Measurements from ENCODE around the gene CD247.
A peak's percentile ranks its signal among the peaks of the same experiment; 100 is the strongest.

The CD247 gene

GRCh38 chr1:167431909-167432650 is 86.2 kb downstream of the CD247 start:
- DNase-seq, result no peak

GRCh38 chr1:167431261-167431908 is 86.9 kb downstream of the CD247 start:
- no peak for DNase-seq

GRCh38 chr1:167430849-167431242 is 87.5 kb downstream of the CD247 start:
- no peak for DNase-seq

- DNase-seq, result no peak
Measured at GRCh38 chr1:167430134-167430848, 88.0 kb downstream of the CD247 start.

- no peak for DNase-seq
Measured at GRCh38 chr1:167429612-167430011, 88.7 kb downstream of the CD247 start.

- no peak for DNase-seq
Measured at GRCh38 chr1:167428395-167428794, 89.9 kb downstream of the CD247 start.

GRCh38 chr1:167427848-167428247 is 90.5 kb downstream of the CD247 start:
- no peak for DNase-seq

GRCh38 chr1:167426716-167427115 is 91.6 kb downstream of the CD247 start:
- no peak for DNase-seq

GRCh38 chr1:167425482-167425881 is 92.8 kb downstream of the CD247 start:
- DNase-seq, result no peak

GRCh38 chr1:167423684-167424619 is 94.4 kb downstream of the CD247 start:
- no peak for DNase-seq

- DNase-seq, result no peak
Measured at GRCh38 chr1:167420510-167420909, 97.8 kb downstream of the CD247 start.

- no peak for DNase-seq
Measured at GRCh38 chr1:167419245-167419644, 99.1 kb downstream of the CD247 start.

- DNase-seq, result no peak
Measured at GRCh38 chr1:167418391-167418790, 99.9 kb downstream of the CD247 start.

- DNase-seq, result no peak
Measured at GRCh38 chr1:167416506-167416905, 101.8 kb downstream of the CD247 start.

GRCh38 chr1:167413328-167413727 is 105.0 kb downstream of the CD247 start:
- DNase-seq, result no peak

- DNase-seq, result no peak
Measured at GRCh38 chr1:167412920-167413319, 105.4 kb downstream of the CD247 start.

- DNase-seq, result no peak
Measured at GRCh38 chr1:167412072-167412471, 106.3 kb downstream of the CD247 start.

- DNase-seq, result no peak
Measured at GRCh38 chr1:167409183-167409582, 109.1 kb downstream of the CD247 start.

GRCh38 chr1:167408355-167408754 is 110.0 kb downstream of the CD247 start:
- no peak for DNase-seq

GRCh38 chr1:167404908-167405307 is 113.4 kb downstream of the CD247 start:
- DNase-seq, result no peak

GRCh38 chr1:167404161-167404888 is 114.0 kb downstream of the CD247 start:
- DNase-seq, result no peak

- peak; percentile 29 for DNase-seq
Measured at GRCh38 chr1:167401260-167401873, 117.0 kb downstream of the CD247 start.
